ENCODE data around the gene C1orf53. TPM values are rescaled to one million over a fixed set of nuclear protein-coding genes. Genes with fewer than 3 reads are reported as not detected.

C1orf53 gene
- total and polyA plus RNA-seq, 2 of the 13 experiments (the other 11 are each of a cell fraction or from before 2014, with no cell fraction given) = 5.8 to 10.1 TPM

GRCh38 chr1:197921235-197922069 is 19.0 kb downstream of the C1orf53 start (continued):
- TF ChIP-seq SMAD1 (CRISPR knock-in tag; IDR thresholded peaks at IDR 0.05; ENCODE audit: borderline replicate concordance, low read depth) (no peak), ZNF510 (CRISPR knock-in tag; IDR thresholded peaks at IDR 0.05; ENCODE audit: low read depth) (no peak), TOPORS (CRISPR knock-in tag; IDR thresholded peaks at IDR 0.05) (no peak), EHMT2 (IDR thresholded peaks at IDR 0.05; ENCODE audit: borderline replicate concordance, low read depth, low read length) (no peak), ZBTB26 (CRISPR knock-in tag; IDR thresholded peaks at IDR 0.05; ENCODE audit: borderline replicate concordance) (no peak), THYN1 (CRISPR knock-in tag; IDR thresholded peaks at IDR 0.05; ENCODE audit: borderline replicate concordance, low read depth) (no peak), NFIB (CRISPR knock-in tag; IDR thresholded peaks at IDR 0.05; ENCODE audit: borderline replicate concordance) (no peak), ZBTB14 (CRISPR knock-in tag; IDR thresholded peaks at IDR 0.05) (no peak)

GRCh38 chr1:197922070-197922390 is 19.6 kb downstream of the C1orf53 start:
- H3K27me3 ChIP-seq (ENCODE audit: control insufficient read depth in 1 of 2, insufficient read depth in 2 of 2, low read length in 2 of 2) = peaks cover 11 to 31% of the 10 kb centered on the region in 2 experiments
- DNase-seq (ENCODE audit: low spot score) (no peak), ATAC-seq (no peak), FAIRE-seq (no peak)
- H3K27ac ChIP-seq (ENCODE audit: extremely low read length, insufficient read depth, low read length) = no peak overlapping the region
- no peak overlapping the region for H3K4me2 ChIP-seq (ENCODE audit: low read depth, low read length)
- H3K79me2 ChIP-seq (ENCODE audit: insufficient read depth, low read length) = no peaks in the 10 kb centered on the region
- no TSS peak for BruUV-seq (replicated peaks)
- H2AFZ ChIP-seq (ENCODE audit: low read length) = no peak overlapping the region
- no peak overlapping the region for H3K4me3 ChIP-seq (replicated peaks in 1 of 3; ENCODE audit: insufficient read depth in 1 of 3, low read depth in 2 of 3, low read length in 3 of 3)
- CTCF ChIA-PET (ENCODE audit: low intra/inter-chr PET ratio, low total read pairs) = no interaction called here
- H3K9ac ChIP-seq (ENCODE audit: insufficient read depth, low read depth, low read length) = no peak overlapping the region
- no peaks in the 10 kb centered on the region for H3K36me3 ChIP-seq (replicated peaks in 1 of 2; ENCODE audit: control insufficient read depth in 1 of 2, insufficient read depth in 2 of 2, low read length in 2 of 2)
- intact Hi-C loops (cut with micrococcal nuclease; ENCODE audit: unreplicated experiment) (no loop called here), in situ Hi-C loops (cut with HindIII; ENCODE audit: extremely low pct_ligation_motif_present, low pct_unique_long_range_greater_than_20kb) (loop anchor here (5.0 kb wide), 2 partner anchors 305 to 400 kb away; no protein-coding TSS in a partner anchor)
- H4K20me1 ChIP-seq (ENCODE audit: insufficient read depth, low read length) = no peaks in the 10 kb centered on the region
- POLR2A ChIA-PET = no interaction called here
- 83% methylated on average over 2 of the region's 2 CpGs for WGBS (ENCODE audit: low lambda C conversion rate)
- no peaks in the 10 kb centered on the region for H3K9me3 ChIP-seq (ENCODE audit: low read length)
- peaks cover 22% of the 10 kb centered on the region for H3K4me1 ChIP-seq (ENCODE audit: insufficient read depth, low read length)
- TF ChIP-seq AKNA (CRISPR knock-in tag; IDR thresholded peaks at IDR 0.05; ENCODE audit: borderline replicate concordance) (no peak), ARHGAP35 (CRISPR knock-in tag; IDR thresholded peaks at IDR 0.05; ENCODE audit: borderline replicate concordance) (no peak), SP5 (CRISPR knock-in tag; IDR thresholded peaks at IDR 0.05; ENCODE audit: borderline replicate concordance, low read depth) (no peak), ZFY (CRISPR knock-in tag; IDR thresholded peaks at IDR 0.05) (no peak), ATRX (CRISPR knock-in tag; IDR thresholded peaks at IDR 0.05; ENCODE audit: borderline replicate concordance) (no peak), RCOR2 (CRISPR knock-in tag; IDR thresholded peaks at IDR 0.05) (no peak), FOXK1 (CRISPR knock-in tag; IDR thresholded peaks at IDR 0.05; ENCODE audit: borderline replicate concordance, low read depth) (no peak), ZNF430 (CRISPR knock-in tag; IDR thresholded peaks at IDR 0.05) (no peak)

All from HepG2 (cell line).